Kidney epithelial cell (primary cell): ENCODE measurements around the gene AFF2. TPM values are rescaled to one million over a fixed set of nuclear protein-coding genes. Genes with fewer than 3 reads are reported as not detected.

ENCODE experiments used
- DNase-seq: peaks from one replicate; pipeline ENCODE4 v3.0.0-alpha.2; 2010; ENCODE audit warnings: low read depth
- H3K27me3 ChIP-seq: 2 replicates; pipeline ENCODE4 v1.6.0; 2011; ENCODE audit warnings: low read length; ENCODE audit not compliant: control insufficient read depth, insufficient read depth
- H3K36me3 ChIP-seq: 2 replicates; pipeline ENCODE4 v1.5.1; 2011; ENCODE audit warnings: low read length; ENCODE audit not compliant: control insufficient read depth, insufficient read depth
- H3K4me3 ChIP-seq: 2 replicates; pipeline ENCODE4 v1.5.1; 2011; ENCODE audit warnings: low read depth, mild to moderate bottlenecking, control low read depth, low read length
- CTCF ChIP-seq: IDR thresholded peaks from 2 replicates; pipeline ENCODE4 v1.5.1; 2011; ENCODE audit warnings: mild to moderate bottlenecking, moderate library complexity, low read length, control low read depth, inconsistent platforms; ENCODE audit not compliant: insufficient read depth, poor library complexity, severe bottlenecking
- total RNA-seq: library from RNA; depleted of rRNA; stranded (reverse); fragments of >200 nt; gene quantifications from 2 replicates; pipeline ENCODE4 v1.2.3, GENCODE V29; 2015

Gene AFF2
- total RNA-seq, 1 donor from 2014 or later: 1.3 TPM

GRCh38 chrX:148474030-148474429 lies 26.4 kb upstream of the AFF2 start:
- Histone ChIP-seq H3K4me3 (no peak overlapping the region), H3K36me3 (no peaks in the 10 kb centered on the region), H3K27me3 (no peaks in the 10 kb centered on the region)
- no peak for DNase-seq
- TF ChIP-seq CTCF: no peak

GRCh38 chrX:148492057-148492456 lies 8.4 kb upstream of the AFF2 start:
- Histone ChIP-seq H3K4me3 (no peak overlapping the region), H3K36me3 (no peaks in the 10 kb centered on the region), H3K27me3 (no peaks in the 10 kb centered on the region)
- no peak for DNase-seq
- no peak for TF ChIP-seq CTCF

- peaks cover 6% of the 10 kb centered on the region for H3K27me3 ChIP-seq
- no peak overlapping the region for H3K4me3 ChIP-seq
- no peak for DNase-seq
- no peaks in the 10 kb centered on the region for H3K36me3 ChIP-seq
- no peak for TF ChIP-seq CTCF
Observed at GRCh38 chrX:148495176-148495575, 5.2 kb upstream of the AFF2 start.

GRCh38 chrX:148498067-148498466 lies 2.4 kb upstream of the AFF2 start:
- TF ChIP-seq CTCF: no peak
- Histone ChIP-seq H3K36me3 (no peaks in the 10 kb centered on the region), H3K27me3 (peaks cover 18% of the 10 kb centered on the region), H3K4me3 (no peak overlapping the region)
- no peak for DNase-seq

- Histone ChIP-seq H3K27me3 (peaks cover 27% of the 10 kb centered on the region), H3K4me3 (peak overlapping the region; percentile 12), H3K36me3 (no peaks in the 10 kb centered on the region)
- DNase-seq: no peak
- TF ChIP-seq CTCF: no peak
Observed at GRCh38 chrX:148499638-148500422, 587 bp upstream of the AFF2 start.
